Calu3 (cell line): Measurements from ENCODE around the gene ADA. TPM values are rescaled to one million over a fixed set of nuclear protein-coding genes. Genes with fewer than 3 reads are reported as not detected.

Experiments used
- BruUV-seq: library from RNA; stranded (reverse); fragments of 400-500 nt; replicated peaks from 2 replicates; lab custom pipeline; 2021; lab: Mats Ljungman, UMichigan
- CTCF ChIA-PET: fragments of 300-600 bp; sonication (Branson Sonifier 250); formaldehyde crosslinking; loops from one replicate; lab custom pipeline; 2022; ENCODE audit warnings: antibody characterized with exemption; lab: Charles Lee
- DNase-seq: peaks from one replicate; pipeline ENCODE4 v3.0.0; 2022
- H3K27ac Mint-ChIP-seq: one replicate; pipeline ENCODE4 v1.8.0; 2022; ENCODE audit warnings: mixed read lengths; ENCODE audit not compliant: unreplicated experiment
- H3K27me3 Mint-ChIP-seq: one replicate; pipeline ENCODE4 v1.8.0; 2022; ENCODE audit warnings: mixed read lengths; ENCODE audit not compliant: unreplicated experiment
- H3K36me3 Mint-ChIP-seq: one replicate; pipeline ENCODE4 v1.8.0; 2022; ENCODE audit warnings: mild to moderate bottlenecking, moderate library complexity, mixed read lengths; ENCODE audit not compliant: insufficient read depth, unreplicated experiment
- H3K4me1 Mint-ChIP-seq: one replicate; pipeline ENCODE4 v1.8.0; 2022; ENCODE audit warnings: mild to moderate bottlenecking, low read depth, mixed read lengths; ENCODE audit not compliant: unreplicated experiment
- H3K4me3 Mint-ChIP-seq: one replicate; pipeline ENCODE4 v1.8.0; 2022; ENCODE audit warnings: mild to moderate bottlenecking, low read depth, moderate library complexity, mixed read lengths; ENCODE audit not compliant: unreplicated experiment
- H3K9me3 Mint-ChIP-seq: one replicate; pipeline ENCODE4 v1.8.0; 2022; ENCODE audit warnings: low read depth, mixed read lengths; ENCODE audit not compliant: unreplicated experiment
- intact Hi-C: fragments of 100-400 bp; cut with micrococcal nuclease; formaldehyde crosslinking; loops from one replicate; pipeline ENCODE4 v1.10.0; 2022; ENCODE audit not compliant: unreplicated experiment
- total RNA-seq: library from RNA; stranded (reverse); gene quantifications from 2 replicates; pipeline ENCODE4 v1.2.3, GENCODE V29; 2022
- TF ChIP-seq, protein P1 (sequence below): fragments of 200-600 bp; IDR thresholded peaks from one replicate; pipeline ENCODE4 v1.8.0; 2022; ENCODE audit warnings: antibody characterized with exemption; ENCODE audit not compliant: unreplicated experiment

ADA gene
- total RNA-seq, 1 experiment from 2014 or later: 7.5 TPM

DNA sequence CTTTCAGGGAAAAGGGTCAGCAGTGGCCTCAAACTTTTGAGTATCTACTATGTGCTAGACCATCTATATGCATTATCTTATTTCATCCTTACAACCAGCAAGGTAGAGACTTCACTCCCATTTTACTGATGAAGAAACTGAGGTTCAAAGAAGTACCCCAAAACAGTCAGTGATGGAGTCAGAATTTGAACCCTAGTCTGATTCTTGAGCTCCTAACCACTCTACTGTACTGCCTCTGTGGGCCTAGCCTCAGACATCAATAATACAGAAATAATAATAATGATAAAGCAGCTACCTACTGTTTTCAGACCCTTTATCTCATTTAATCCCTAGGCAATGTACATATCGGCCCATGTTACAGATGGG is 8.4 kb downstream of the ADA start:
- H3K27ac Mint-ChIP-seq: peak overlapping the region; percentile 28
- H3K4me1 Mint-ChIP-seq: peaks cover 35% of the 10 kb centered on the region
- H3K36me3 Mint-ChIP-seq: no peaks in the 10 kb centered on the region
- TF ChIP-seq, protein P1, sequence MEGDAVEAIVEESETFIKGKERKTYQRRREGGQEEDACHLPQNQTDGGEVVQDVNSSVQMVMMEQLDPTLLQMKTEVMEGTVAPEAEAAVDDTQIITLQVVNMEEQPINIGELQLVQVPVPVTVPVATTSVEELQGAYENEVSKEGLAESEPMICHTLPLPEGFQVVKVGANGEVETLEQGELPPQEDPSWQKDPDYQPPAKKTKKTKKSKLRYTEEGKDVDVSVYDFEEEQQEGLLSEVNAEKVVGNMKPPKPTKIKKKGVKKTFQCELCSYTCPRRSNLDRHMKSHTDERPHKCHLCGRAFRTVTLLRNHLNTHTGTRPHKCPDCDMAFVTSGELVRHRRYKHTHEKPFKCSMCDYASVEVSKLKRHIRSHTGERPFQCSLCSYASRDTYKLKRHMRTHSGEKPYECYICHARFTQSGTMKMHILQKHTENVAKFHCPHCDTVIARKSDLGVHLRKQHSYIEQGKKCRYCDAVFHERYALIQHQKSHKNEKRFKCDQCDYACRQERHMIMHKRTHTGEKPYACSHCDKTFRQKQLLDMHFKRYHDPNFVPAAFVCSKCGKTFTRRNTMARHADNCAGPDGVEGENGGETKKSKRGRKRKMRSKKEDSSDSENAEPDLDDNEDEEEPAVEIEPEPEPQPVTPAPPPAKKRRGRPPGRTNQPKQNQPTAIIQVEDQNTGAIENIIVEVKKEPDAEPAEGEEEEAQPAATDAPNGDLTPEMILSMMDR: no peak
- H3K27me3 Mint-ChIP-seq: no peaks in the 10 kb centered on the region
- H3K9me3 Mint-ChIP-seq: no peaks in the 10 kb centered on the region
- H3K4me3 Mint-ChIP-seq: no peak overlapping the region
- no TSS peak for BruUV-seq
- DNase-seq: no peak
- CTCF ChIA-PET: interaction anchor here (1.0 kb wide), 1 partner anchor 9 kb away, joined by 3 read pairs; no protein-coding TSS in a partner anchor
- intact Hi-C loops: no loop called here

DNA sequence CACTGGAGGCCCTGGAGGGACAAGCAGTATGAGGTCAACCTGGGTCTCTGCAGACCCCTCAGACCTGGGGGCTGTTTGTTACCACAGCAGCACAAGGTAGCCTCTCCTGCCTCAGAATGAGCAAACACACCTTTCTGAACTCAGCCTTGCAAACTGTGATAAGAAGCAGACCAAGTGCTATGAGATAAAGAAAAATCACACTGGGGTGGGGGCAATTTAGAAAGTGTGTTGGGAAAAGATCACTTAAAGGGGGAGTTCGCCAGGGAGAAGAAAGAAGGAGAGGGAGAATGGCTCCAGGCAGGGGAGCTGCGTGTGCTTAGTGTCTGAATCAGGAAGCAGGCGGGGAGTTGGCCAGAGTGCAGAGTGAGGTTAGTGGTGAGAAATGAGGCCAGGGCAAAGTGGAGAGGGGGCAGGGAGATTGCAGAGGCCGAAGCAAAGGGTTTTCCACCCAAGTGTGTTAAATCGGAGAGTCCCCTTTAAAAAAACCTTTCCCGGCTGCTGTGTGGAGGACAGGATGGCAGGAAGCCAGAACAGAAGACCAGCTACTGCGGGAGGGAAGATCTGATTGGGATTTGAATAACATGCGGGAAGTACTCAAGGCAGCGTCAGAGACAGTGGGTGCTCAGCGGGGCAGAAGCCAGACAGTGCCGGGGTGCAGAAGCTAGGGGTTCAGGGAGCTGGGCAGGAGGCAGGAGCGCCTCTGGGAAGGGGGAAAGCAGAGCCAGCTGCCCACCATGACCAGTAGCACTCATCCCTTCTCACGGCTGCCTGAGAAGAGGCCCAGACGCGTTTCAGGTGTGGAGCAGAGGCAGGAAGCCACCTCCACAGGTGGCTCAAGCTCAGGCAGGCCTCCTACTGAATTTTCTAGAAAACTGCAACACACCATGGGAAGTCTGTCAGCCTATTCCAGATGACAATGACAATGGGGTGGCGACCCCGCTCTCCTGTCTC is 9.0 kb downstream of the ADA start:
- DNase-seq: peak; percentile 68
- Mint-ChIP-seq H3K4me1 (peaks cover 35% of the 10 kb centered on the region), H3K9me3 (no peaks in the 10 kb centered on the region), H3K36me3 (no peaks in the 10 kb centered on the region), H3K4me3 (peak overlapping the region; percentile 20), H3K27ac (peak overlapping the region; percentile 50), H3K27me3 (no peaks in the 10 kb centered on the region)
- BruUV-seq: no TSS peak
- intact Hi-C loops: no loop called here
- CTCF ChIA-PET: interaction anchor here (0.9 to 1.0 kb wide), 2 partner anchors 9 to 11 kb away, joined by 3 read pairs; no protein-coding TSS in a partner anchor
- TF ChIP-seq, protein P1: no peak

DNA sequence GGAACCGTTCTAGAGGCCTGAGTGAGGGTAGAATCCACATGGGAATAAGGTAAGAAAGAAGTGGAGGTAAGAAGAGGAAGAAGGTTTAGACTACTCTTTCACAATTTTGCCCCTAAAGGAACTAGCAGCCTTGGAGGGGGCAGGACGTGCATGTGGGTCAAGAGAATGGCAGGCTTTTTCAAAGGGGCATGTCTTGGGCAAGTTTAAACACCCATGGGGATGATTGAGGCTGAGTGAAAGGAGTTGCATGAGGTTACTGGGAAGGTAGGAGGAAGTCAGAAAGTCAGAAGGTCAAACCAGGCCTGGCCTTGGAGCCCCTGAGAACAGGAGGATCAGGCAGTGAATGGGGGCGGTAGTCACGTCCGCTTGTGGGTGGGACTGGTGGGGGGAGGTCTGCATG is 10.2 kb downstream of the ADA start:
- H3K36me3 Mint-ChIP-seq: no peaks in the 10 kb centered on the region
- intact Hi-C loops: no loop called here
- DNase-seq: no peak
- no peaks in the 10 kb centered on the region for H3K9me3 Mint-ChIP-seq
- CTCF ChIA-PET: no interaction called here
- H3K4me1 Mint-ChIP-seq: peaks cover 35% of the 10 kb centered on the region
- no peak overlapping the region for H3K4me3 Mint-ChIP-seq
- TF ChIP-seq, protein P1: no peak
- H3K27me3 Mint-ChIP-seq: no peaks in the 10 kb centered on the region
- H3K27ac Mint-ChIP-seq: no peak overlapping the region
- BruUV-seq: no TSS peak

DNA sequence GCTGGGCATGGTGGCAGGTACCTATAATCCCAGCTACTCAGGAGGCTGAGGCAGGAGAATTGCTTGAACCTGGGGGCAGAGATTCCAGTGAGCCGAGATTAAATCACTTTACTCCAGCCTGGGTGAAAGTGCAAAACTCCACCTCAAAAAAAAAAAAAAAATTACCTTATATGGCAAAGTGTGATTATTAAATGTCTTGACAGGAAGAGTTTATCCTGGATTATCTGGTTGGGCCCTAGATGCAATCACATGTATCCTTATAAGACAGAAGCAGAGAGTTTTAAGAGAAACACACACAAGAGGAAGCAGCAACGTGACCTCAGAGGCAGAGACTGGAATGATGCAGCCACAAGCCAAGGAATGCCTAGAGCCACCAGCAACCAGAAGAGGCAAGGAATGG is 11.0 kb downstream of the ADA start:
- intact Hi-C loops: no loop called here
- CTCF ChIA-PET: no interaction called here

More for the DNA sequence above, 11.0 kb downstream of the ADA start:
- no TSS peak for BruUV-seq
- Mint-ChIP-seq H3K9me3 (no peaks in the 10 kb centered on the region), H3K27me3 (no peaks in the 10 kb centered on the region), H3K27ac (no peak overlapping the region), H3K36me3 (no peaks in the 10 kb centered on the region), H3K4me1 (peaks cover 35% of the 10 kb centered on the region), H3K4me3 (no peak overlapping the region)
- DNase-seq: no peak
- TF ChIP-seq, protein P1: no peak
